Lower leg skin (tissue), 3 donors: ENCODE measurements around the gene KCNK4.

Experiments used
- CTCF ChIP-seq, 3 donors: fragments of 450-650 bp; IDR thresholded peaks; one replicate each; pipeline ENCODE4 v1.5.1; 2016; ENCODE audit warnings: antibody characterized with exemption in 3 of 3, mild to moderate bottlenecking in 3 of 3, moderate library complexity in 2 of 3
- POLR2A ChIP-seq, 2 donors: fragments of 450-650 bp; IDR thresholded peaks; one replicate each; pipeline ENCODE4 v1.6.1; 2016 to 2017; ENCODE audit warnings: antibody characterized with exemption in 2 of 2, mild to moderate bottlenecking in 1 of 2, moderate library complexity in 1 of 2

- no peak for TF ChIP-seq CTCF (IDR thresholded peaks at IDR 0.05)
- no peak for TF ChIP-seq POLR2A (IDR thresholded peaks at IDR 0.05)
Observed at GRCh38 chr11:64260147-64260708, 30.9 kb upstream of the KCNK4 start.
